Endothelial cell of umbilical vein (primary cell): ENCODE measurements around the gene PDSS2. TPM values are rescaled to one million over a fixed set of nuclear protein-coding genes. Genes with fewer than 3 reads are reported as not detected.

Experiments used
- BruUV-seq: library from RNA; stranded (reverse); fragments of 400-500 nt; replicated peaks from 2 replicates; lab custom pipeline; 2021; lab: Mats Ljungman, UMichigan
- CTCF ChIA-PET: fragments of 300-600, 350-600 bp; sonication (Branson Sonifier 250); formaldehyde crosslinking; loops from one replicate; lab custom pipeline; 2021; ENCODE audit warnings: antibody characterized with exemption, inconsistent platforms; lab: Charles Lee
- POLR2A ChIA-PET: fragments of 300-600, 350-600 bp; sonication (Branson Sonifier 250); formaldehyde crosslinking; loops from one replicate; lab custom pipeline; 2021; ENCODE audit warnings: antibody characterized with exemption, inconsistent platforms; lab: Charles Lee
- DNase-seq: peaks from one replicate; pipeline ENCODE4 v3.0.0-alpha.2; 2011; ENCODE audit warnings: low read depth, low spot score
- FAIRE-seq: peaks from 2 replicates; lab custom pipeline; 2011; peaks lifted over from hg19 to GRCh38; lab: Jason Lieb, UNC
- H2AFZ ChIP-seq: 2 replicates; pipeline ENCODE4 v1.6.0; 2012; ENCODE audit warnings: low read depth, low read length, control low read depth, inconsistent platforms
- H3K27ac ChIP-seq: 2 replicates; pipeline ENCODE4 v1.5.1; 2011; ENCODE audit warnings: low read depth, mild to moderate bottlenecking, control low read depth, low read length, moderate library complexity; ENCODE audit not compliant: insufficient read depth
- H3K27me3 ChIP-seq, 2 experiments: 2 replicates each; pipeline versions ENCODE4 v1.6.0 to v1.6.1; 2011; ENCODE audit warnings: low read length in 2 of 2, mixed read lengths in 1 of 2; ENCODE audit not compliant: control insufficient read depth in 2 of 2, insufficient read depth in 2 of 2
- H3K36me3 ChIP-seq, 2 experiments: 2 replicates in 1 of 2; 3 replicates in 1 of 2; pipeline ENCODE4 v1.5.1; 2011; ENCODE audit warnings: low read length in 2 of 2, mild to moderate bottlenecking in 1 of 2, moderate library complexity in 1 of 2; ENCODE audit not compliant: control insufficient read depth in 2 of 2, insufficient read depth in 2 of 2; ENCODE audit errors: extremely low read depth in 1 of 2
- H3K4me1 ChIP-seq: 3 replicates; pipeline ENCODE4 v1.5.1; 2011; ENCODE audit warnings: mild to moderate bottlenecking, low read length; ENCODE audit not compliant: control insufficient read depth, insufficient read depth; ENCODE audit errors: extremely low read depth
- H3K4me2 ChIP-seq: 2 replicates; pipeline ENCODE4 v1.6.1; 2011; ENCODE audit warnings: low read length, control low read depth, mixed read lengths; ENCODE audit not compliant: insufficient read depth
- H3K4me3 ChIP-seq, 3 experiments: fragments of 200-600 bp in 1 of 3; sonication (generic), shearing (Covaris generic) in 1 of 3; replicated peaks in 1 of 3; 2 replicates each; pipeline ENCODE4 v1.5.1; 2011 to 2016; ENCODE audit warnings: control low read depth in 3 of 3, low read length in 3 of 3, mild to moderate bottlenecking in 2 of 3, inconsistent platforms in 1 of 3, low read depth in 1 of 3, moderate library complexity in 1 of 3; ENCODE audit not compliant: insufficient read depth in 1 of 3
- H3K79me2 ChIP-seq: 2 replicates; pipeline ENCODE4 v1.6.0; 2012; ENCODE audit warnings: low read length, inconsistent platforms; ENCODE audit not compliant: control insufficient read depth, insufficient read depth
- H3K9ac ChIP-seq: replicated peaks from 2 replicates; pipeline ENCODE3; 2011; ENCODE audit warnings: low read length, control low read depth; ENCODE audit not compliant: insufficient read depth; ENCODE audit errors: extremely low read depth
- H3K9me1 ChIP-seq: replicated peaks from 3 replicates; pipeline ENCODE4 v1.6.0; 2011; ENCODE audit warnings: mild to moderate bottlenecking, low read length; ENCODE audit not compliant: control insufficient read depth, insufficient read depth; ENCODE audit errors: extremely low read depth
- H3K9me3 ChIP-seq: replicated peaks from 2 replicates; pipeline ENCODE4 v1.5.1; 2012; ENCODE audit warnings: low read length, inconsistent platforms; ENCODE audit not compliant: control insufficient read depth, insufficient read depth
- H4K20me1 ChIP-seq: replicated peaks from 2 replicates; pipeline ENCODE3; 2011; ENCODE audit warnings: mild to moderate bottlenecking, low read length; ENCODE audit not compliant: control insufficient read depth, insufficient read depth; ENCODE audit errors: extremely low read depth
- EZH2 ChIP-seq: IDR thresholded peaks from 2 replicates; pipeline ENCODE4 v1.6.1; 2012; ENCODE audit warnings: borderline replicate concordance, low read depth, mild to moderate bottlenecking, moderate library complexity, low read length, inconsistent platforms; ENCODE audit not compliant: severe bottlenecking
- FOS ChIP-seq: IDR thresholded peaks from 2 replicates; pipeline ENCODE4 v1.6.1; 2011; ENCODE audit warnings: mild to moderate bottlenecking, low read length, moderate library complexity, borderline replicate concordance; ENCODE audit not compliant: insufficient read depth
- GATA2 ChIP-seq: IDR thresholded peaks from 2 replicates; pipeline ENCODE4 v1.7.0; 2011; ENCODE audit warnings: low read depth, mild to moderate bottlenecking, moderate library complexity, mixed read lengths, low read length; ENCODE audit not compliant: insufficient read length, insufficient read depth
- JUN ChIP-seq: IDR thresholded peaks from 2 replicates; pipeline ENCODE4 v1.6.1; 2011; ENCODE audit warnings: borderline replicate concordance, low read depth; ENCODE audit not compliant: insufficient read length, insufficient read depth
- MAX ChIP-seq: IDR thresholded peaks from 2 replicates; pipeline ENCODE4 v1.6.1; 2011; ENCODE audit not compliant: insufficient read depth, insufficient read length
- MYC ChIP-seq: IDR thresholded peaks from one replicate; pipeline ENCODE4 v1.6.1; 2011; ENCODE audit warnings: mild to moderate bottlenecking, low read depth, low read length
- POLR2A ChIP-seq: IDR thresholded peaks from 2 replicates; pipeline ENCODE4 v1.6.1; 2012; ENCODE audit warnings: low read depth, mild to moderate bottlenecking, control low read depth, low read length
- POLR2AphosphoS5 ChIP-seq: IDR thresholded peaks from 2 replicates; pipeline ENCODE4 v1.6.1; 2012; ENCODE audit warnings: low read depth, mild to moderate bottlenecking, control low read depth, low read length, moderate library complexity; ENCODE audit not compliant: insufficient read depth
- dilution Hi-C: fragments of 300-500 bp; cut with MboI; formaldehyde crosslinking; loops from one replicate; pipeline ENCODE4 v1.15.0; 2019; ENCODE audit warnings: low sequenced_read_pairs; ENCODE audit not compliant: extremely low pct_ligation_motif_present
- intact Hi-C: fragments of 100-400 bp; cut with micrococcal nuclease; formaldehyde crosslinking; loops from one replicate; pipeline ENCODE4 v1.10.0; 2022
- polyA plus RNA-seq, 4 experiments: library from polyadenylated mRNA; depleted of rRNA in 3 of 4; stranded (reverse) in 3 of 4; unstranded in 1 of 4; fragments of >200 nt; gene quantifications; 2 replicates each; pipeline versions ENCODE4 v1.2.1 to v1.2.3, GENCODE V29; 2011 to 2012; ENCODE audit warnings: missing spikeins in 1 of 4
- total RNA-seq: library from RNA; stranded (reverse); gene quantifications from 2 replicates; pipeline ENCODE4 v1.2.3, GENCODE V29; 2021
- TF ChIP-seq, protein P1 (sequence below), 2 donors: IDR thresholded peaks; 1 replicate in 1 of 2; 2 replicates in 1 of 2; pipeline ENCODE4 v1.5.1; 2011; ENCODE audit warnings: low read length in 2 of 2, mild to moderate bottlenecking in 2 of 2, moderate library complexity in 2 of 2, control low read depth in 1 of 2, inconsistent platforms in 1 of 2, low read depth in 1 of 2; ENCODE audit not compliant: insufficient read depth in 1 of 2; ENCODE audit errors: extremely low read depth in 1 of 2

Gene PDSS2
- total and polyA plus RNA-seq, 2 donors (not counting 3 experiments of a cell fraction or from before 2014, with no cell fraction given), result 7.6 to 9.3 TPM

- Histone ChIP-seq H3K27me3 (no peaks in the 10 kb centered on the region), H3K36me3 (no peaks in the 10 kb centered on the region), H3K9me3 (no peaks in the 10 kb centered on the region), H3K79me2 (no peaks in the 10 kb centered on the region), H3K4me2 (no peak overlapping the region), H4K20me1 (no peaks in the 10 kb centered on the region), H3K9me1 (no peaks in the 10 kb centered on the region), H3K4me1 (no peaks in the 10 kb centered on the region), H3K9ac (no peak overlapping the region), H3K4me3 (no peak overlapping the region), H2AFZ (no peak overlapping the region), H3K27ac (no peak overlapping the region)
- POLR2A ChIA-PET, result no interaction called here
- intact Hi-C loops, result no loop called here
- no TSS peak for BruUV-seq
- DNase-seq, result no peak
- dilution Hi-C loops, result no loop called here
- CTCF ChIA-PET, result interaction anchor here (1.1 to 1.6 kb wide), 2 partner anchors 10 to 12 kb away, joined by 3 to 4 read pairs; no protein-coding TSS in a partner anchor
- no peak for FAIRE-seq
- TF ChIP-seq MYC (no peak), FOS (no peak), MAX (no peak), POLR2A (no peak), POLR2AphosphoS5 (no peak), JUN (no peak), GATA2 (no peak), EZH2 (no peak)
- TF ChIP-seq, protein P1, sequence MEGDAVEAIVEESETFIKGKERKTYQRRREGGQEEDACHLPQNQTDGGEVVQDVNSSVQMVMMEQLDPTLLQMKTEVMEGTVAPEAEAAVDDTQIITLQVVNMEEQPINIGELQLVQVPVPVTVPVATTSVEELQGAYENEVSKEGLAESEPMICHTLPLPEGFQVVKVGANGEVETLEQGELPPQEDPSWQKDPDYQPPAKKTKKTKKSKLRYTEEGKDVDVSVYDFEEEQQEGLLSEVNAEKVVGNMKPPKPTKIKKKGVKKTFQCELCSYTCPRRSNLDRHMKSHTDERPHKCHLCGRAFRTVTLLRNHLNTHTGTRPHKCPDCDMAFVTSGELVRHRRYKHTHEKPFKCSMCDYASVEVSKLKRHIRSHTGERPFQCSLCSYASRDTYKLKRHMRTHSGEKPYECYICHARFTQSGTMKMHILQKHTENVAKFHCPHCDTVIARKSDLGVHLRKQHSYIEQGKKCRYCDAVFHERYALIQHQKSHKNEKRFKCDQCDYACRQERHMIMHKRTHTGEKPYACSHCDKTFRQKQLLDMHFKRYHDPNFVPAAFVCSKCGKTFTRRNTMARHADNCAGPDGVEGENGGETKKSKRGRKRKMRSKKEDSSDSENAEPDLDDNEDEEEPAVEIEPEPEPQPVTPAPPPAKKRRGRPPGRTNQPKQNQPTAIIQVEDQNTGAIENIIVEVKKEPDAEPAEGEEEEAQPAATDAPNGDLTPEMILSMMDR (IDR thresholded peaks at IDR 0.05; ENCODE audit: extremely low read depth in 1 of 2, insufficient read depth in 1 of 2, low read depth in 1 of 2, low read length in 2 of 2), result no peak
These were observed 184.0 kb downstream of the PDSS2 start for GRCh38 chr6:107275330-107275865.
